H1 (cell line): ENCODE data around the gene PTPRG. TPM values are rescaled to one million over a fixed set of nuclear protein-coding genes. Genes with fewer than 3 reads are reported as not detected.

ENCODE experiments used
- CTCF ChIA-PET: fragments of 300-600 bp; sonication (Branson Sonifier 250); formaldehyde crosslinking; loops from one replicate; lab custom pipeline; 2021; ENCODE audit not compliant: partially characterized antibody; lab: Charles Lee
- POLR2A ChIA-PET: fragments of 300-600 bp; sonication (Branson Sonifier 250); formaldehyde crosslinking; loops from one replicate; lab custom pipeline; 2021; ENCODE audit warnings: inconsistent platforms; ENCODE audit not compliant: partially characterized antibody; lab: Charles Lee
- DNase-seq, 2 experiments: peaks; one replicate each; pipeline versions ENCODE4 v3.0.0 to v3.0.0-alpha.2; 2010 to 2022; ENCODE audit warnings: low spot score in 2 of 2, low read depth in 1 of 2, mixed read lengths in 1 of 2
- FAIRE-seq: peaks from 2 replicates; lab custom pipeline; 2011; peaks lifted over from hg19 to GRCh38; lab: Jason Lieb, UNC
- H2AFZ ChIP-seq: 2 replicates; pipeline ENCODE4 v1.8.1; 2012; ENCODE audit warnings: low read length, inconsistent platforms
- H2AK5ac ChIP-seq: 2 replicates; pipeline ENCODE4 v1.6.1; 2013; ENCODE audit warnings: low read depth, low read length
- H2BK120ac ChIP-seq: replicated peaks from 2 replicates; pipeline ENCODE3; 2013; ENCODE audit warnings: low read depth, low read length, inconsistent platforms
- H2BK12ac ChIP-seq: 2 replicates; pipeline ENCODE4 v1.6.1; 2013; ENCODE audit warnings: low read depth, low read length
- H2BK15ac ChIP-seq: 2 replicates; pipeline ENCODE4 v1.6.1; 2013; ENCODE audit warnings: low read length
- H2BK20ac ChIP-seq: 2 replicates; pipeline ENCODE4 v1.6.1; 2013; ENCODE audit warnings: low read length
- H2BK5ac ChIP-seq: 2 replicates; pipeline ENCODE4 v1.6.1; 2013; ENCODE audit warnings: low read depth, low read length
- H3K14ac ChIP-seq: 2 replicates; pipeline ENCODE4 v1.6.1; 2013; ENCODE audit warnings: inconsistent platforms; ENCODE audit not compliant: insufficient read length
- H3K18ac ChIP-seq: 2 replicates; pipeline ENCODE4 v1.6.1; 2013; ENCODE audit warnings: low read length; ENCODE audit errors: extremely low read depth
- H3K23ac ChIP-seq: 2 replicates; pipeline ENCODE4 v1.6.1; 2013; ENCODE audit warnings: inconsistent platforms; ENCODE audit not compliant: insufficient read length
- H3K23me2 ChIP-seq: 2 replicates; pipeline ENCODE4 v1.6.1; 2013; ENCODE audit warnings: low read depth, low read length
- H3K27ac ChIP-seq: 2 replicates; pipeline ENCODE4 v1.6.1; 2011; ENCODE audit warnings: low read depth, low read length, inconsistent platforms
- H3K27me3 ChIP-seq, 4 experiments: replicated peaks in 1 of 4; 1 replicate in 1 of 4; 2 replicates in 3 of 4; pipeline versions ENCODE4 v1.6.1 to v1.8.1; 2011 to 2013; ENCODE audit warnings: low read length in 3 of 4, mild to moderate bottlenecking in 3 of 4, inconsistent platforms in 2 of 4, mixed read lengths in 2 of 4, moderate library complexity in 1 of 4; ENCODE audit not compliant: control insufficient read depth in 3 of 4, insufficient read depth in 3 of 4; ENCODE audit errors: extremely low read depth in 1 of 4
- H3K36me3 ChIP-seq, 4 experiments: 2 replicates each; pipeline versions ENCODE4 v1.6.1 to v1.8.1; 2011 to 2013; ENCODE audit warnings: mild to moderate bottlenecking in 4 of 4, low read length in 3 of 4, moderate library complexity in 2 of 4, control low read depth in 1 of 4, inconsistent platforms in 1 of 4; ENCODE audit not compliant: insufficient read depth in 4 of 4, control insufficient read depth in 2 of 4
- H3K4ac ChIP-seq: replicated peaks from 2 replicates; pipeline ENCODE3; 2013; ENCODE audit warnings: low read length, low read depth, mixed read lengths, inconsistent platforms; ENCODE audit not compliant: insufficient read length
- H3K4me1 ChIP-seq, 4 experiments: replicated peaks in 1 of 4; 1 replicate in 1 of 4; 2 replicates in 3 of 4; pipeline versions ENCODE4 v1.6.1 to v1.8.1; 2011 to 2013; ENCODE audit warnings: low read length in 3 of 4, inconsistent platforms in 2 of 4, mixed read lengths in 1 of 4; ENCODE audit not compliant: insufficient read depth in 4 of 4, control insufficient read depth in 3 of 4
- H3K4me2 ChIP-seq, 2 experiments: 2 replicates each; pipeline versions ENCODE4 v1.6.1 to v1.8.1; 2011 to 2013; ENCODE audit warnings: low read depth in 2 of 2, low read length in 2 of 2, control low read depth in 1 of 2, inconsistent platforms in 1 of 2, mild to moderate bottlenecking in 1 of 2; ENCODE audit not compliant: insufficient read depth in 1 of 2
- H3K4me3 ChIP-seq, 4 experiments: fragments of 200-600, 300-600 bp in 1 of 4; sonication (generic), shearing (Covaris generic), sonication (Bioruptor Twin) in 1 of 4; 2 replicates each; pipeline versions ENCODE4 v1.5.1 to v1.8.1; 2011 to 2016; ENCODE audit warnings: low read length in 4 of 4, low read depth in 3 of 4, control low read depth in 2 of 4, inconsistent platforms in 2 of 4, mild to moderate bottlenecking in 2 of 4, mixed read lengths in 1 of 4, moderate library complexity in 1 of 4; ENCODE audit not compliant: insufficient read depth in 2 of 4; ENCODE audit errors: extremely low read depth in 1 of 4
- H3K56ac ChIP-seq: replicated peaks from 2 replicates; pipeline ENCODE3; 2013; ENCODE audit warnings: low read depth, mild to moderate bottlenecking, mixed read lengths, low read length, inconsistent platforms; ENCODE audit not compliant: insufficient read length
- H3K79me1 ChIP-seq: 2 replicates; pipeline ENCODE4 v1.6.1; 2013; ENCODE audit warnings: low read depth, low read length, control low read depth
- H3K79me2 ChIP-seq, 2 experiments: 2 replicates each; pipeline versions ENCODE4 v1.6.1 to v1.8.1; 2012 to 2013; ENCODE audit warnings: low read length in 2 of 2, mild to moderate bottlenecking in 2 of 2, inconsistent platforms in 1 of 2; ENCODE audit not compliant: insufficient read depth in 2 of 2, control insufficient read depth in 1 of 2
- H3K9ac ChIP-seq, 4 experiments: replicated peaks in 1 of 4; 1 replicate in 1 of 4; 2 replicates in 3 of 4; pipeline versions ENCODE4 v1.6.1 to v1.8.1; 2011 to 2013; ENCODE audit warnings: low read depth in 3 of 4, low read length in 3 of 4, control low read depth in 2 of 4, mild to moderate bottlenecking in 2 of 4, moderate library complexity in 2 of 4, inconsistent platforms in 1 of 4; ENCODE audit errors: extremely low read depth in 1 of 4
- H3K9me3 ChIP-seq, 2 experiments: 2 replicates each; pipeline versions ENCODE4 v1.6.1 to v1.8.1; 2012 to 2013; ENCODE audit warnings: mild to moderate bottlenecking in 2 of 2, moderate library complexity in 2 of 2, control low read depth in 1 of 2, inconsistent platforms in 1 of 2, low read depth in 1 of 2, low read length in 1 of 2, mixed read lengths in 1 of 2; ENCODE audit not compliant: insufficient read depth in 2 of 2
- H4K20me1 ChIP-seq, 2 experiments: replicated peaks in 1 of 2; 2 replicates each; pipeline versions ENCODE3 to v1.8.1; 2011 to 2013; ENCODE audit warnings: inconsistent platforms in 2 of 2, low read length in 2 of 2, mild to moderate bottlenecking in 1 of 2; ENCODE audit not compliant: insufficient read depth in 2 of 2, control insufficient read depth in 1 of 2
- H4K5ac ChIP-seq: 2 replicates; pipeline ENCODE4 v1.6.1; 2013; ENCODE audit warnings: low read length, low read depth, mixed read lengths, inconsistent platforms; ENCODE audit not compliant: insufficient read length
- H4K8ac ChIP-seq: 2 replicates; pipeline ENCODE4 v1.8.0; 2013; ENCODE audit warnings: mild to moderate bottlenecking, moderate library complexity, low read length, inconsistent platforms; ENCODE audit not compliant: insufficient read depth; ENCODE audit errors: extremely low read depth
- H4K91ac ChIP-seq: replicated peaks from 2 replicates; pipeline ENCODE3; 2013; ENCODE audit warnings: low read length, mixed read lengths, inconsistent platforms; ENCODE audit not compliant: insufficient read length
- CEBPB ChIP-seq: IDR thresholded peaks from 2 replicates; pipeline ENCODE4 v1.6.1; 2012; ENCODE audit warnings: low read depth, low read length
- GTF2F1 ChIP-seq: IDR thresholded peaks from 2 replicates; pipeline ENCODE4 v1.6.1; 2012; ENCODE audit warnings: low read depth, low read length, improper control_type of control experiment, borderline replicate concordance
- JUND ChIP-seq: IDR thresholded peaks from 2 replicates; pipeline ENCODE4 v1.6.1; 2011; ENCODE audit warnings: mild to moderate bottlenecking, improper control_type of control experiment, low read length
- KDM1A ChIP-seq: fragments of 200-600, 300-600 bp; sonication (generic); IDR thresholded peaks from 2 replicates; pipeline ENCODE4 v1.7.1; 2016; ENCODE audit warnings: mild to moderate bottlenecking, low read length, borderline replicate concordance
- RXRA ChIP-seq: IDR thresholded peaks from 2 replicates; pipeline ENCODE4 v1.6.1; 2011; ENCODE audit warnings: low read depth, mild to moderate bottlenecking, low read length, moderate library complexity; ENCODE audit not compliant: insufficient read depth
- SRF ChIP-seq: IDR thresholded peaks from 2 replicates; pipeline ENCODE4 v1.6.1; 2011; ENCODE audit warnings: mild to moderate bottlenecking, low read depth, low read length, moderate library complexity
- ZNF274 ChIP-seq: IDR thresholded peaks from 2 replicates; pipeline ENCODE4 v1.7.0; 2012; ENCODE audit warnings: low read length, borderline replicate concordance; ENCODE audit errors: extremely low read depth
- WGBS, 2 experiments: shearing (Covaris generic) in 1 of 2; methylation state at CpG; one replicate each; pipeline versions ENCODE4 v1.1.6 to v1.1.7; 2013 to 2015; ENCODE audit warnings: low lambda C conversion rate in 2 of 2, mixed read lengths in 2 of 2, inconsistent platforms in 1 of 2, low coverage in 1 of 2, missing lambda C conversion rate in 1 of 2; ENCODE audit not compliant: insufficient replicate concordance in 2 of 2, insufficient coverage in 1 of 2, insufficient read length in 1 of 2; ENCODE audit errors: extremely low coverage in 1 of 2, missing lambda C conversion rate in 1 of 2; 5-methylcytosine and 5-hydroxymethylcytosine counted together
- polyA plus RNA-seq, 7 experiments: library from polyadenylated mRNA; depleted of rRNA in 3 of 7; stranded (reverse) in 5 of 7; unstranded in 2 of 7; fragments of >200 nt in 5 of 7; fragments of 200-250 nt in 2 of 7; gene quantifications; 1 replicate in 5 of 7; 2 replicates in 1 of 7; 4 replicates in 1 of 7; pipeline versions ENCODE4 v1.2.1 to v1.2.3, GENCODE V29; 2011 to 2013; ENCODE audit warnings: missing spikeins in 2 of 7, mixed read lengths in 2 of 7
- total RNA-seq: library from RNA; stranded (reverse); fragmentation: NEBNext Ultra II Directional; extraction: Animal tissue kit (Norgen Biotek cat#: 25700); gene quantifications from 2 replicates; pipeline ENCODE4 v1.2.1, GENCODE V29; 2021
- TF ChIP-seq, protein P1 (sequence below): IDR thresholded peaks from 2 replicates; pipeline ENCODE4 v1.6.1; 2012; ENCODE audit warnings: inconsistent platforms

Gene PTPRG
- total and polyA plus RNA-seq, 2 of the 8 experiments (the other 6 are each of a cell fraction or from before 2014, with no cell fraction given): 23.3 to 96.2 TPM

GRCh38 chr3:62238003-62238402, 676.6 kb downstream of the PTPRG start:
- Histone ChIP-seq H4K20me1 (no peaks in the 10 kb centered on the region), H3K4me1 (peaks cover 2 to 8% (median 5%) of the 10 kb centered on the region in 4 experiments; a peak in 5 of 7 replicates), H2BK15ac (no peak overlapping the region), H3K79me1 (no peaks in the 10 kb centered on the region; the same call in 1 of the 2 replicates), H3K9ac (no peak overlapping the region), H4K8ac (no peak overlapping the region), H4K5ac (no peak overlapping the region), H2BK120ac (no peak overlapping the region), H2AK5ac (no peak overlapping the region), H3K23me2 (no peaks in the 10 kb centered on the region), H3K4me2 (no peak overlapping the region), H2AFZ (no peak overlapping the region), H3K27me3 (no peaks in the 10 kb centered on the region), H3K9me3 (no peaks in the 10 kb centered on the region), H3K23ac (no peak overlapping the region), H4K91ac (no peak overlapping the region), H3K18ac (no peak overlapping the region), H3K14ac (no peak overlapping the region), H3K36me3 (no peaks in the 10 kb centered on the region), H3K4me3 (no peak overlapping the region), H2BK5ac (no peak overlapping the region), H3K79me2 (no peaks in the 10 kb centered on the region), H3K56ac (no peak overlapping the region), H3K4ac (no peak overlapping the region), H3K27ac (no peak overlapping the region), H2BK12ac (no peak overlapping the region), H2BK20ac (no peak overlapping the region)
- POLR2A ChIA-PET: interaction anchor here (0.8 kb wide), 1 partner anchor 355 kb away, joined by 3 read pairs; no protein-coding TSS in a partner anchor
- TF ChIP-seq KDM1A (no peak), ZNF274 (no peak), SRF (no peak), JUND (no peak), GTF2F1 (no peak), RXRA (no peak), CEBPB (no peak)
- TF ChIP-seq, protein P1, sequence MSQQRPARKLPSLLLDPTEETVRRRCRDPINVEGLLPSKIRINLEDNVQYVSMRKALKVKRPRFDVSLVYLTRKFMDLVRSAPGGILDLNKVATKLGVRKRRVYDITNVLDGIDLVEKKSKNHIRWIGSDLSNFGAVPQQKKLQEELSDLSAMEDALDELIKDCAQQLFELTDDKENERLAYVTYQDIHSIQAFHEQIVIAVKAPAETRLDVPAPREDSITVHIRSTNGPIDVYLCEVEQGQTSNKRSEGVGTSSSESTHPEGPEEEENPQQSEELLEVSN: no peak
- CTCF ChIA-PET: interaction anchor here (0.9 to 2.0 kb wide), 2 partner anchors 9 to 10 kb away, joined by 3 to 10 read pairs; no protein-coding TSS in a partner anchor
- FAIRE-seq (no peak), DNase-seq (no peak)
- WGBS, 2 experiments: 87% methylated on average over 5 of the region's 5 CpGs; no CpG with 5 or more reads in 1 of the 2 experiments
